Left lung (tissue), 10 donors: ENCODE results near the gene DKK1. TPM values are rescaled to one million over a fixed set of nuclear protein-coding genes. Genes with fewer than 3 reads are reported as not detected.

Source experiments
- ATAC-seq: fragments of 200-7000 bp; cut with Tn5 transposase; one replicate; pipeline ENCODE4 v1.9.1; 2020; ENCODE audit warnings: moderate library complexity
- DNase-seq, 4 donors: peaks; one replicate each; pipeline ENCODE4 v3.0.0-alpha.2; 2013 to 2020
- H3K27ac ChIP-seq, 2 donors: fragments of 200-600 bp; sonication (generic) in 1 of 2; one replicate each; pipeline versions ENCODE4 v1.5.0 to v1.8.0; 2020 to 2021
- H3K27me3 ChIP-seq, 2 donors: fragments of 200-600 bp; sonication (generic) in 1 of 2; one replicate each; pipeline versions ENCODE4 v1.5.0 to v1.8.0; 2020 to 2021
- H3K36me3 ChIP-seq, 2 donors: fragments of 200-600 bp; sonication (generic) in 1 of 2; one replicate each; pipeline versions ENCODE4 v1.5.0 to v1.8.0; 2020 to 2021
- H3K4me1 ChIP-seq, 2 donors: fragments of 200-600 bp; one replicate each; pipeline ENCODE4 v1.8.0; 2021
- H3K4me3 ChIP-seq, 2 donors: fragments of 200-600 bp; sonication (generic) in 1 of 2; one replicate each; pipeline versions ENCODE4 v1.5.0 to v1.8.0; 2020 to 2021; ENCODE audit warnings: mild to moderate bottlenecking in 1 of 2
- H3K9me3 ChIP-seq, 2 donors: fragments of 200-600 bp; sonication (generic) in 1 of 2; one replicate each; pipeline versions ENCODE4 v1.5.0 to v1.8.0; 2020 to 2021
- intact Hi-C, 2 donors: fragments of 100-400 bp; cut with DNase I; formaldehyde crosslinking; loops; one replicate each; pipeline versions ENCODE4 v1.11.2 to v1.14.2; 2022
- polyA plus RNA-seq, 6 donors: library from polyadenylated mRNA; unstranded; fragments of 120-200 nt; gene quantifications; one replicate each; pipeline ENCODE4 v1.2.1, GENCODE V29; 2013; ENCODE audit not compliant: insufficient read length in 6 of 6
- total RNA-seq, 2 donors: library from RNA; stranded (reverse); fragmentation: NEBNext Ultra II Directional; extraction: Animal tissue kit (Norgen Biotek cat#: 25700); gene quantifications; one replicate each; pipeline ENCODE4 v1.2.1, GENCODE V29; 2021
- TF ChIP-seq, protein P1 (sequence below), 2 donors: fragments of 200-600 bp; sonication (generic) in 1 of 2; IDR thresholded peaks; one replicate each; pipeline versions ENCODE4 v1.5.0 to v1.8.0; 2021; ENCODE audit warnings: antibody characterized with exemption in 2 of 2
- donor health status: DM: no; HTN: yes; CAD: no.
- donor health status: DM: no; HTN: no; CAD: no.

Gene DKK1
- total and polyA plus RNA-seq, 8 donors, result 2.7 to 36.0 (median 4.7) TPM

- intact Hi-C loops, result no loop called here
- Histone ChIP-seq H3K4me3 (no peak overlapping the region), H3K27me3 (no peaks in the 10 kb centered on the region), H3K4me1 (no peaks in the 10 kb centered on the region), H3K36me3 (no peaks in the 10 kb centered on the region), H3K27ac (no peak overlapping the region), H3K9me3 (no peaks in the 10 kb centered on the region)
- TF ChIP-seq, protein P1, sequence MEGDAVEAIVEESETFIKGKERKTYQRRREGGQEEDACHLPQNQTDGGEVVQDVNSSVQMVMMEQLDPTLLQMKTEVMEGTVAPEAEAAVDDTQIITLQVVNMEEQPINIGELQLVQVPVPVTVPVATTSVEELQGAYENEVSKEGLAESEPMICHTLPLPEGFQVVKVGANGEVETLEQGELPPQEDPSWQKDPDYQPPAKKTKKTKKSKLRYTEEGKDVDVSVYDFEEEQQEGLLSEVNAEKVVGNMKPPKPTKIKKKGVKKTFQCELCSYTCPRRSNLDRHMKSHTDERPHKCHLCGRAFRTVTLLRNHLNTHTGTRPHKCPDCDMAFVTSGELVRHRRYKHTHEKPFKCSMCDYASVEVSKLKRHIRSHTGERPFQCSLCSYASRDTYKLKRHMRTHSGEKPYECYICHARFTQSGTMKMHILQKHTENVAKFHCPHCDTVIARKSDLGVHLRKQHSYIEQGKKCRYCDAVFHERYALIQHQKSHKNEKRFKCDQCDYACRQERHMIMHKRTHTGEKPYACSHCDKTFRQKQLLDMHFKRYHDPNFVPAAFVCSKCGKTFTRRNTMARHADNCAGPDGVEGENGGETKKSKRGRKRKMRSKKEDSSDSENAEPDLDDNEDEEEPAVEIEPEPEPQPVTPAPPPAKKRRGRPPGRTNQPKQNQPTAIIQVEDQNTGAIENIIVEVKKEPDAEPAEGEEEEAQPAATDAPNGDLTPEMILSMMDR (IDR thresholded peaks at IDR 0.05), result no peak
- no peak for ATAC-seq
- no peak for DNase-seq
These were observed 44.8 kb upstream of the DKK1 start for GRCh38 chr10:52269233-52269632.

GRCh38 chr10:52276163-52276562, 37.9 kb upstream of the DKK1 start:
- Histone ChIP-seq H3K36me3 (no peaks in the 10 kb centered on the region), H3K27me3 (no peaks in the 10 kb centered on the region), H3K4me3 (no peak overlapping the region), H3K9me3 (peaks cover 0 to 5% of the 10 kb centered on the region in 2 donors), H3K27ac (no peak overlapping the region), H3K4me1 (no peaks in the 10 kb centered on the region)
- ATAC-seq (no peak), DNase-seq (no peak)
- TF ChIP-seq, protein P1 (IDR thresholded peaks at IDR 0.05), result no peak
- intact Hi-C loops, result no loop called here

GRCh38 chr10:52276986-52277385, 37.1 kb upstream of the DKK1 start:
- intact Hi-C loops, result no loop called here
- H3K27ac ChIP-seq, result no peak overlapping the region
- TF ChIP-seq, protein P1 (IDR thresholded peaks at IDR 0.05), result no peak
- DNase-seq (no peak), ATAC-seq (no peak)
- H3K9me3 ChIP-seq, result peaks cover 0 to 5% of the 10 kb centered on the region in 2 donors
- H3K27me3 ChIP-seq, result no peaks in the 10 kb centered on the region
- no peak overlapping the region for H3K4me3 ChIP-seq
- H3K36me3 ChIP-seq, result no peaks in the 10 kb centered on the region
- no peaks in the 10 kb centered on the region for H3K4me1 ChIP-seq

DNA sequence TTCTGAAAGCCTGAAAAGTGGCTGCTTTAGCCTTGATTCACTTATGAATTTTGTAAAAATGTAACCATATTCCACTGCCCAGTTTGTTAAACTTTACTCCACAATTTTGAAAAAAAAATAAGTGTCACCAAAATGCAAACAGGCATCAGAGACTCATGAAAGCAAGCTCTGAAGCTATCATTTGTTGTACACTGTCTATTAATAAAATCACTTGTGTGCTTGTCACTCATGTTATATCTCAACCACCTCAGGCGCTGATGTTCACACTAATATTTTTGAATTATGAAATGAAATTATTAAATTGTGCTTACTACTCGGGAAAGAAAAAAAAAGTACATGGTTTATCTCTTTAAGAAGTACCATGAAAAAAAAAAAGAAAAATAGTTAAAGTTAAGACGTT, 34.5 kb upstream of the DKK1 start:
- no peaks in the 10 kb centered on the region for H3K36me3 ChIP-seq
- intact Hi-C loops, result no loop called here
- no peaks in the 10 kb centered on the region for H3K4me1 ChIP-seq
- DNase-seq, result no peak
- H3K4me3 ChIP-seq, result no peak overlapping the region
- TF ChIP-seq, protein P1 (IDR thresholded peaks at IDR 0.05), result no peak
- no peaks in the 10 kb centered on the region for H3K27me3 ChIP-seq
- H3K27ac ChIP-seq, result no peak overlapping the region
- ATAC-seq, result no peak
- peaks cover 0 to 5% of the 10 kb centered on the region in 2 donors for H3K9me3 ChIP-seq

DNA sequence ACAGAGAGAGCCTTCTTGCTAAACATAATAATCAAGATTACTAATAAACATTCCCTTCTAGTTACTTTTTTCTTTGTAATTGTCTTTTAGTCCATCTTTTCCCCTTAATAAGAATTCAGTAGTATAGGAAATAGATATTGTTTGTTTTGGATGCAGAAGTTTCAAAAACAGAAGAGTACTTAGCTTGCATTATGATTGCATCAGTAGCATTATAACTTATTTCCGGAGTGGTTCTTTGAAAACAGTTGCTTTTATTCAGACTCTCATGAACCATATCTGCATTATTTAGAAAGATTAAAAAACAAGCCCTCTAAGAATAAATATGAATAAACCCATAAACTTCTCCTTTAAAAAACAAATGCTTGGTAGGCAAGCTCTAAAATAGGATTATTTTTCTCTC, 34.0 kb upstream of the DKK1 start:
- Histone ChIP-seq H3K27me3 (no peaks in the 10 kb centered on the region), H3K9me3 (peaks cover 0 to 5% of the 10 kb centered on the region in 2 donors), H3K36me3 (no peaks in the 10 kb centered on the region), H3K4me3 (no peak overlapping the region), H3K27ac (no peak overlapping the region), H3K4me1 (no peaks in the 10 kb centered on the region)
- intact Hi-C loops, result no loop called here
- ATAC-seq, result no peak
- TF ChIP-seq, protein P1 (IDR thresholded peaks at IDR 0.05), result no peak
- no peak for DNase-seq
